D721Med (cell line): ENCODE results near the gene INS.

Experiments used
- DNase-seq: peaks from one replicate; pipeline ENCODE4 v3.0.0; 2011; ENCODE audit warnings: low spot score; ENCODE audit not compliant: insufficient read length
- FAIRE-seq: peaks from 2 replicates; lab custom pipeline; 2011; peaks lifted over from hg19 to GRCh38; lab: Jason Lieb, UNC
- TF ChIP-seq, protein P1 (sequence below): IDR thresholded peaks from 2 replicates; pipeline ENCODE4 v1.5.1; 2012; ENCODE audit warnings: mild to moderate bottlenecking, control low read depth; ENCODE audit not compliant: insufficient read depth; ENCODE audit errors: missing control alignments

INS gene

DNA sequence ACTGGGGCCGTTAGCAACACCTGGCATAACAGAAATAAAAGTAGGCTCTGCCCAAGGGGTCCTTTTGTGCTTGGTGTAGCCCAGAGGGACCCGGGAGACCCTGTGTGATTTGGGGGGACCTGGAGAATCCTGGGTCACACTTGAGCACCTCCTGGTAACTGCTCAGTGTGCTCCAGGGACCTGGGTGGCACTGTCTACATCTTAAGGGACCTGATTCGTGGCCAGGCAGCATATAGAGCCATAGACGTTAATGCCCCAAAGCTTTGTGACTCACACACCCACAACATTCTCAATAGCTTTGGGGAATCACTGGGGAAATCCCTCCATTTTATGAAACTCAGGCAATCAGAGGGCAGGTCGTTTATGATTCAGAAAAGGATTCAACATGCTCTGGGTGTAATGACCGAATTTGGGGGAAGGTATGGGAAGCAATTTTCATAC lies 18.2 kb downstream of the INS start:
- no peak for FAIRE-seq
- TF ChIP-seq, protein P1, sequence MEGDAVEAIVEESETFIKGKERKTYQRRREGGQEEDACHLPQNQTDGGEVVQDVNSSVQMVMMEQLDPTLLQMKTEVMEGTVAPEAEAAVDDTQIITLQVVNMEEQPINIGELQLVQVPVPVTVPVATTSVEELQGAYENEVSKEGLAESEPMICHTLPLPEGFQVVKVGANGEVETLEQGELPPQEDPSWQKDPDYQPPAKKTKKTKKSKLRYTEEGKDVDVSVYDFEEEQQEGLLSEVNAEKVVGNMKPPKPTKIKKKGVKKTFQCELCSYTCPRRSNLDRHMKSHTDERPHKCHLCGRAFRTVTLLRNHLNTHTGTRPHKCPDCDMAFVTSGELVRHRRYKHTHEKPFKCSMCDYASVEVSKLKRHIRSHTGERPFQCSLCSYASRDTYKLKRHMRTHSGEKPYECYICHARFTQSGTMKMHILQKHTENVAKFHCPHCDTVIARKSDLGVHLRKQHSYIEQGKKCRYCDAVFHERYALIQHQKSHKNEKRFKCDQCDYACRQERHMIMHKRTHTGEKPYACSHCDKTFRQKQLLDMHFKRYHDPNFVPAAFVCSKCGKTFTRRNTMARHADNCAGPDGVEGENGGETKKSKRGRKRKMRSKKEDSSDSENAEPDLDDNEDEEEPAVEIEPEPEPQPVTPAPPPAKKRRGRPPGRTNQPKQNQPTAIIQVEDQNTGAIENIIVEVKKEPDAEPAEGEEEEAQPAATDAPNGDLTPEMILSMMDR, result no peak
- no peak for DNase-seq

DNA sequence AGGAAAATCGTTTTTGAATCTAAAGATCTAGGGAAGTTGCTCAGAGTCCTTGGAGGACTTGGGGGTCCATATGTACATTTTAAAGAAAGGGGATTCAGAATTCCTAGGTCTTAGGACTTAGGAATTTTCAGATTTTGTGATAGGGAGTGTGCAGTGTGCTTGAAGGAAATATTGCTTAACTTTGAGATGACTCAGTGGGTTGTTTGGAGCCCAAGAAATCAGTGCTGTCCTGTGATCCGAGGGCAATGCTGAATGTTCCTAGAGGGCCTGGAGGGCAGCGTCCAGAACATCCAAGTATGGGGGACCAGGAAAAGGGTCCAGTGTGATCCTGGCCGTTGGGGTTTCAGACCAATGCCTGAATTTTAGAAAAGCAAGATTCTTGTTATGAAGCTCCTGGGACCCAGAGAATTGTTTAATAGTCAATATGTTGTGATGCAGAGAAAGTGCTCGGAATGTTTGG lies 18.7 kb downstream of the INS start:
- FAIRE-seq, result no peak
- TF ChIP-seq, protein P1, result no peak

DNA sequence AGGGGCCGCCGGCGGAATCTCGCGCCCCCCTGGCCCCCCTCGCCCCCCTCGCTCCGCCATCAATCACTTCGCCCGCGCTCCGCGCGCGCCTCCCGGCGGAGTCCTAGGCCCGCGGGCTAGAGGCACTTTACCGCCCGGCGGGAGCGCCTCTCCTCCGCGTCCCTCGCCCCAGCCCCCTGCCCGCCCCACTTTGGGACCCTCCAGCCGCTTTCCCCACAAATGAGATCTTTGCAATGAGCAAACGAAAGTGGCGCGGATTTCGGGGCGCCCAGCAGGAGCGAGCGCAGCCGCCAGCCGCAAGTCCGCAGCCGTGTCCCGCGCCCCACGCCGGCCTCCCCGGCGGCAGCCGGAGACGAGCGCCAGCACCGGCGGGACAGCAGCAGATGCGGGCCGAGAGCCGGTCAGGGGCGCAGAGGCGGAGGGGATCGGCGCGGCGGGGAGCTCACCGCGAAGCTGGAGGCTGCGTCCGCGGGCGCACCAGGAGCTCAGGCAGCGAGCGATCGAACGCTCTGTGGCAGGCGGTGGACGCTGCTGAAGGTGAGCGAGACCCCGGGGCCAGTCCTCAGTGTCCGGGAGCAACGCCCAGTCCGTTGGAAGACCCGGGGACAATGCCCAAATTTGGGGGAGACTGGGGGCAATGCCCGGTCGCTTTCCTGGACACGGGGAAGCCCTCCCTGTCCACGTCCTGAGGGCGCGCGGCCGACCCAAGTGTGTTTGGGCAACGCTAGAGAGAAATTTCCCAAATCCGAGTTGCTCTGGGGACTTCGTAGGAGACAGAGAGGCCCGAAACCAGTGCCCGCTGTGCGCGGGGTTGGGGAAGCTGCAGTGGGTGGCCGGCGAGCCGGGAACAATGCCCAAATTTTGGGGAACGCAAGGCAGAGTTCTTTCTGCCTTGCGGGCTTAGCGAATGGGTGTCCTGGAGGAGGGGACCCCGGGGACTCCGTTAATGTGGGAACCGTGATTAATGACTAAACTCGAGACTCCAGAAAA lies 20.3 kb downstream of the INS start:
- DNase-seq (no peak), FAIRE-seq (no peak)
- TF ChIP-seq, protein P1, result no peak

More for the DNA sequence above, 18.7 kb downstream of the INS start:
- no peak for DNase-seq

DNA sequence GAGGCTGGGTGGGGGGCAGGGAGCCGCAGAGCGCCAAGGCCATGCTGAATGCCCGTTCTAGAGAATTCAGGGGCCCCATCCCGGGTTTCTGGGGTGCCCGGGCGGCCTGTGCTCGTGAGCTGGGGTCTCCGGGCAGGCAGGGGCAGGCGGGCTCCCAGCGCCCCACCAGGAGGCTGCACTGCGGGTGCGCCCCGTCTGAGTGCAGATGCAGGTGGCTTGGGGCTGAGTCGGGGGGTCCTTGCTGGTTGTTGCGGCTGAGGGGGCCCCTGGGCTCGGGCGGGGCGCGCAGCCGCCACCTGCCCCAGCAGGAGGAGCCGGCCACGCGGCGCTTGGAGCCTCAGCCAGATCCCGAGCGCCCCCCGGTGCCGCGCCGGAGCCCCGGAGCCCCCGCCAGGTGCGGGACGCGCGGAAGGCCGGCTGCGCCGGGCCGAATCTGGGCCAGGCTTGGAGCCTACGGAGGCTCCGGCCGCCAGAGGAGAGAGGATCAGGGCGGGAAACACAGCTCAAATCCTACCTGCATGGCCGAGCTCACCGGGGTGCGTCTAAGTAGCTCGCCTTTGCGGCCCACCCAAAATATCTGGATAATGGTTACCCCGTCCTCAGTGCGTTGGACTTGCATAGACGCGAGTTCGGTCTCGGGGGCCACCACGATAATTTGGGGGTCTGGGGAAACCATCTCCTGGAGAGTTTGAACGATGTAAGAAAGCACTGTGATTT lies 21.2 kb downstream of the INS start:
- TF ChIP-seq, protein P1, result no peak
- FAIRE-seq (no peak), DNase-seq (no peak)

DNA sequence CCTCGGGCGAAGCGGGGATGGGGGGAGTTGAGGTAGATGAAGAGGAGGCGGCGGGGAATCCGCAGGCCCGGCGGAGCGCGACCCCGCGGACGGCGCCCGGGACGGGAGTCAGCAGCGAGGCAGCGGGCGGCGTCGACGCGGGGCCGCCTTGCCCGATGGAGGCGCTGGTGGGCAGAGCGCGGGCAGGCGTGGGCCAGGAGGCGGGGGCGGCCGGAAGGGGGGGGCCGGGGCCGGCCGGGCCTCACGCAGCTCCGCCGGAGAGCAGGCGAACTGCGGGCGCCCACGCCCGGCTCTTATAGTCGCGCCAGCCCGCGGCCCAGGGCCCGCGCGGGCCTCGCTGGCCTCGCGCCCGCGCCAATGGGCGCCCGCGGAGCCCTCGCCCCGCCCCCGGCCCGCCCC lies 21.9 kb downstream of the INS start, which contains the start of gene IGF2:
IGF2 (minus strand) TSS at position 267 of the 399 bp plus-strand sequence. CDS start 3,866 bp downstream, outside the sequence.
- DNase-seq, result no peak
- TF ChIP-seq, protein P1, result no peak
- FAIRE-seq, result no peak

DNA sequence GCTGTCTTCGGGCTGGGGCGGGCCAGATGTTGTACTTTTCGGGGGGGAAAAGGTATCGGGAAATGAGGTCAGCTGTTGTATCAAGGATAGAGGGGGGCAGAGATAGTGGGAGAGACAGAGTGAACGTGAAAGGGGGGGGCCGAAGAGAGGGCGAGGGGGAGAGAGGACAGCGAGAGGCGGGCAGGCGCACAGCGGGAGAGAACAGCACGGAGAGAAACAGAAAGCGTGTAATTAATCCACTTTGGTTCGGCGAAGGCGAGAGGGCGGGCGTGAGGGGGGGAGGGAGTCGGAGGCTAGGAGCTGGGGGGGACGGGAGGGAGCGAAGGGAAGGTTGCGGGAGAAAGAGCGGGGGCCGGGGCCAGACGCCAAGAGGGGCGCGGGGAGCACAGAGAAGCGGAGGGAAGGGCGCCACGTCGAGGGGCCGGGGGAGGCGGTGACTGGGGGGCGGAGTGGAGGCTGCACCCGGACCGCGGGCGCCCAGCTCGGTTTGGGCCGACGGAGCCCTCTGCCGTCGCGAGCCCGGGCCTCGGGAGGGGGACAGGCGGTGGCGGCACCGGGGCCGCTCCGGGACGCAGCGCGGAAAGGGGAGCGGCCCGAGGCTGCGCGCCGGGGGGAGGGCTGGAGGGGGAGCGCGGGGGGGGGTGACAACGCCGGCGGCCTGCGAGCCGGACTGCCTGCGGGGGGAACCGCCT lies 22.4 kb downstream of the INS start:
- no peak for DNase-seq
- no peak for FAIRE-seq

More for the DNA sequence above, 22.4 kb downstream of the INS start:
- TF ChIP-seq, protein P1, result no peak
